ENCODE measurements around the gene ZMIZ1.

ZMIZ1 gene

GRCh38 chr10:79119306-79119705, 50.5 kb downstream of the ZMIZ1 start:
- TF ChIP-seq, protein P1, sequence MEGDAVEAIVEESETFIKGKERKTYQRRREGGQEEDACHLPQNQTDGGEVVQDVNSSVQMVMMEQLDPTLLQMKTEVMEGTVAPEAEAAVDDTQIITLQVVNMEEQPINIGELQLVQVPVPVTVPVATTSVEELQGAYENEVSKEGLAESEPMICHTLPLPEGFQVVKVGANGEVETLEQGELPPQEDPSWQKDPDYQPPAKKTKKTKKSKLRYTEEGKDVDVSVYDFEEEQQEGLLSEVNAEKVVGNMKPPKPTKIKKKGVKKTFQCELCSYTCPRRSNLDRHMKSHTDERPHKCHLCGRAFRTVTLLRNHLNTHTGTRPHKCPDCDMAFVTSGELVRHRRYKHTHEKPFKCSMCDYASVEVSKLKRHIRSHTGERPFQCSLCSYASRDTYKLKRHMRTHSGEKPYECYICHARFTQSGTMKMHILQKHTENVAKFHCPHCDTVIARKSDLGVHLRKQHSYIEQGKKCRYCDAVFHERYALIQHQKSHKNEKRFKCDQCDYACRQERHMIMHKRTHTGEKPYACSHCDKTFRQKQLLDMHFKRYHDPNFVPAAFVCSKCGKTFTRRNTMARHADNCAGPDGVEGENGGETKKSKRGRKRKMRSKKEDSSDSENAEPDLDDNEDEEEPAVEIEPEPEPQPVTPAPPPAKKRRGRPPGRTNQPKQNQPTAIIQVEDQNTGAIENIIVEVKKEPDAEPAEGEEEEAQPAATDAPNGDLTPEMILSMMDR (IDR thresholded peaks at IDR 0.05), result no peak
- TF ChIP-seq ZFX (IDR thresholded peaks at IDR 0.05; ENCODE audit: borderline replicate concordance), result no peak
- H3K27ac ChIP-seq, result no peak overlapping the region

DNA sequence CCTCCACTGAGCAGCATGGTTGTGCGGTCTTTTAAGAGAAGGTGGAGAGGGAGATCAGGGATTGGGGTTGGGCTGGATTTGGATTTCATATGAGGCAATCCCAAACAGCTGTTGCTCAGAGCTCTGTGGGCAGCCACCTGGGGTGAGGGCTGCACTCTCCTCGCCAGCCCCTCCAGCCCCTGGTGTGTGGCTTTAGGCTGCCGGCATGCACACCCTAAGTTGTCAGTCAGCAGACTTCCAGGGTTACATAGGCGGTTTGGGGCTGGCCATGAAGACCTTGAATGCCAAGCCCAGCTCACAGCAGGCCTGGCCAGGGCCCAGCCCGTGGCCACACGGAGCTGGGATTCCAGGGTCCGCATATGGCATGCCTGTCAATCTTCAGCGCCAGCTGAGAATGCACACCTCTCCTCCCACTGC, 54.8 kb downstream of the ZMIZ1 start:
- no peak overlapping the region for H3K27ac ChIP-seq
- no peak for TF ChIP-seq ZFX (IDR thresholded peaks at IDR 0.05; ENCODE audit: borderline replicate concordance)
- TF ChIP-seq, protein P1 (IDR thresholded peaks at IDR 0.05), result no peak

GRCh38 chr10:79124066-79124465, 55.3 kb downstream of the ZMIZ1 start:
- TF ChIP-seq, protein P1 (IDR thresholded peaks at IDR 0.05), result no peak
- TF ChIP-seq ZFX (IDR thresholded peaks at IDR 0.05; ENCODE audit: borderline replicate concordance), result no peak

DNA sequence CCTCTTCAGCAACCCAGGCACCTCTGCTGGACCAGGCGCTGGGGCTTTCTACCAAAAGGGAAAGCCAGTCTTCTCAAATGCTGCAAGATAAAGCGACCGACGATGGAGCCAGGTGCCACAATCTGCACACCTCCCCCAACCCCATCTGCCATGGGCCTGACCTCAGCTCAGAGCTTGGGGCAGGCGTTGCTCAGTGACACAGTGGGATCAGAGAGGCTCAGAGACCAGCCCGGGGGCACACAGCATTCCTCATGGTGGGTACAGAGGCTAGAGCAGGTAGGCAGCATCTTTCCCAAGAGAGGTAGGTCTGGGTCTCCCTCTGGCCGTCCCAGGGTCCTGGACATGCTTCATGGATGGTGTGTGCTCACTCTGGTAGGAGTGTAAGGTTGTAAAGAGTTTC, 56.3 kb downstream of the ZMIZ1 start:
- H3K27ac ChIP-seq, result no peak overlapping the region
- TF ChIP-seq, protein P1 (IDR thresholded peaks at IDR 0.05), result no peak
- no peak for TF ChIP-seq ZFX (IDR thresholded peaks at IDR 0.05; ENCODE audit: borderline replicate concordance)

More at GRCh38 chr10:79124066-79124465, 55.3 kb downstream of the ZMIZ1 start:
- no peak overlapping the region for H3K27ac ChIP-seq

DNA sequence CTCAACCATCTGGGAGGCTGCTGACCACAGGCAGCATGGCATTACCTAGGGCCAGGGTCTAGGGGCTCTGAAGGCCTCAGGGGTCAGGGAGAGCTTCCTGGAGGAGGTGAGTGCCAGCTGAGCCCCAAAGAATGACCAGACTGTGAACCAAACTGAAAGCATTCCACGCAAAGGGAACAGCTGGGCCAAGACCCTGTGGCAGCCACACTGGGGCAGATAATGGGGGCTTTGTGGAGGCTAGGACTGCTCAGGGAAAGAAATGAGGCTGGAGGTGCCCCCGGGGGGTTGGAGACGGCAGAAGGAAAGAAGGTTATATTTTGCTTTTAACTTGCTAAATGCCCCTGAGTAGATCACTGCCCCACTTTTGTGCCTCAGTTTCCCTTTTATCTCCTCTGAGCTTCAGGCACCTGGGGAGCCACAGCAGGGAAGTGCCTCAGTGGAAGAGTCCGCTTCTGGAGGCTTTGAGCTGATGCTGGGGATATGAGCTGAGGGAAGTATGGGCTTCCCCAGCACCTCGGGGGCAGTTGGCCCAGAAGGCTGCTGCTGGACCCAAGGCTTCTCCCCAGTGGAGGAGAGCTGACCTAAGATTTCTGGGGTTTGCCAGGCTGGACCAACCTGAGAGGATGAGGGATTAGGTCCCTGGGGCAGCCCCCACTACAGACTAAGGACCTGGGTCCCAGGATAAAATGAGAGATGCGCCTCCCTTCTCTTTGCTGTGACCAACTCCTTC, 57.8 kb downstream of the ZMIZ1 start:
- H3K27ac ChIP-seq, result no peak overlapping the region
- TF ChIP-seq ZFX (IDR thresholded peaks at IDR 0.05; ENCODE audit: borderline replicate concordance), result no peak
- TF ChIP-seq, protein P1 (IDR thresholded peaks at IDR 0.05), result no peak

DNA sequence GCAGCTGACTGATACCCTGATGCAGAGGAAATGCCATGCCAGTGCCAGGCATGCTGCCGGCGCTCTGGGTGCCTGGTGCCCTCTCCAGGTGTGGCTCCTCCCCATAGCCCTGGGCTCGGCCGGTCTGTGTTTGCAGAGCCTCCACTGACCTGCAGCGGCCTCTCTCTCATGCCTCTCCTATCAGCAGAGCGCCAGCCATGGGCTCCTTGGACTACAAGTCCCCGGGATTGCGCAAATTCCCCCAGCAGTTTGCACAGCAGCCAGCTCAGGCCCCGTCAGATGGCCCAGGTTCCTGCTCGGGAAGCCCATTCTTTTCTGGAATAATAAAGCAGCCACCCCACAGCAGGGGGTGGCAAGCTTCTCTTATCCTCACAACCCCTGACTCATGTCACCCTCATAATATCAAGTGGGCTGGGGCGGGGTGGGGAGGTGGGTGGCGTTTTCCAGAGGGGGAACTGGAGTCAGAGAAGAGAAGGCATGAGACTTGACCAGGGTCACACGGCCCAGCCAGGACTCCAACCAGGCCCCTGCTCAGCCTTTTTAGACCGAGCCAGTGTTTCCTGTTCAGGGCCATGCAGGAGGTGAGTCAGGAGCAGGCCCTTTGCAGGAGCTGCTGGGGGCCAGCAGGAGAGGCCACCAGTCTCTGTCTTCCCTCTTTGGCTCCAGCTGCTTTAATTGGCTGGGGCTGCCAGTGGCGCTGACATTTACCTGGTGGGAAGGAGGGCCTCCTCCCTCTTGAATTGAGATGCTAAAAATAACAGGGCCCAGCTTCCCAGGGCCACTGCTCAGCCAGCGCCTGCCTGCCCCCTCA, 58.6 kb downstream of the ZMIZ1 start:
- TF ChIP-seq, protein P1 (IDR thresholded peaks at IDR 0.05), result no peak
- TF ChIP-seq ZFX (IDR thresholded peaks at IDR 0.05; ENCODE audit: borderline replicate concordance), result no peak
- no peak overlapping the region for H3K27ac ChIP-seq
